Measurements from ENCODE around the gene COL13A1.

GRCh38 chr10:69959911-69960310, 158.2 kb downstream of the COL13A1 start:
- no peak for TF ChIP-seq TARDBP (IDR thresholded peaks at IDR 0.05)
- TF ChIP-seq SP1 (IDR thresholded peaks at IDR 0.05) = no peak

All from HEK293T (cell line).